A673 (cell line): ENCODE results near the gene FSTL4. TPM values are rescaled to one million over a fixed set of nuclear protein-coding genes. Genes with fewer than 3 reads are reported as not detected.

ENCODE experiments used
- BruUV-seq: library from RNA; stranded (reverse); fragments of 400-500 nt; replicated peaks from 2 replicates; lab custom pipeline; 2021; lab: Mats Ljungman, UMichigan
- CTCF ChIA-PET: fragments of 300-600 bp; sonication (Branson Sonifier 250); formaldehyde crosslinking; loops from one replicate; lab custom pipeline; 2022; ENCODE audit warnings: antibody characterized with exemption; lab: Charles Lee
- POLR2A ChIA-PET: fragments of 300-600 bp; sonication (Branson Sonifier 250); formaldehyde crosslinking; loops from one replicate; lab custom pipeline; 2022; ENCODE audit warnings: antibody characterized with exemption; ENCODE audit not compliant: low non-redundant PET; lab: Charles Lee
- DNase-seq: peaks from one replicate; pipeline ENCODE4 v3.0.0-alpha.2; 2015; ENCODE audit warnings: low spot score
- H3K27ac ChIP-seq: fragments of 200-600 bp; sonication (generic); 2 replicates; pipeline ENCODE4 v1.5.1; 2016; ENCODE audit warnings: mixed run types, low read depth, mild to moderate bottlenecking, mixed read lengths, antibody characterized with exemption, low read length; ENCODE audit not compliant: poor library complexity, severe bottlenecking
- H3K27me3 ChIP-seq: fragments of 200-600 bp; sonication (generic); replicated peaks from 2 replicates; pipeline ENCODE4 v1.6.1; 2017; ENCODE audit warnings: mixed run types, low read depth, mild to moderate bottlenecking, mixed read lengths, antibody characterized with exemption, low read length; ENCODE audit not compliant: insufficient read depth, poor library complexity
- H3K36me3 ChIP-seq: fragments of 200-600 bp; sonication (generic); 2 replicates; pipeline ENCODE4 v1.6.1; 2016; ENCODE audit warnings: mixed run types, mild to moderate bottlenecking, mixed read lengths, antibody characterized with exemption, low read length; ENCODE audit not compliant: insufficient read depth, poor library complexity, severe bottlenecking
- H3K4me1 ChIP-seq: fragments of 200-600 bp; sonication (generic); 2 replicates; pipeline ENCODE4 v1.6.1; 2017; ENCODE audit warnings: mixed run types, mild to moderate bottlenecking, mixed read lengths, antibody characterized with exemption, low read length; ENCODE audit not compliant: insufficient read depth, poor library complexity, severe bottlenecking
- H3K4me3 ChIP-seq: fragments of 200-600 bp; sonication (generic); 2 replicates; pipeline ENCODE4 v1.5.1; 2016; ENCODE audit warnings: low read depth, mixed run types, mild to moderate bottlenecking, mixed read lengths, low read length; ENCODE audit not compliant: poor library complexity, severe bottlenecking
- H3K9me3 ChIP-seq: fragments of 200-600 bp; sonication (generic); 2 replicates; pipeline ENCODE4 v1.6.1; 2016; ENCODE audit warnings: mixed run types, low read depth, mild to moderate bottlenecking, mixed read lengths, antibody characterized with exemption, low read length; ENCODE audit not compliant: poor library complexity, severe bottlenecking
- CTCF ChIP-seq: fragments of 300-800, 200-600 bp; sonication (generic); conservative IDR thresholded peaks from 2 replicates; pipeline ENCODE4 v1.5.1; 2017; ENCODE audit warnings: low read depth, mild to moderate bottlenecking, antibody characterized with exemption, low read length, moderate library complexity, mixed read lengths
- EZH2 ChIP-seq: fragments of 200-600 bp; sonication (generic); IDR thresholded peaks from 2 replicates; pipeline ENCODE4 v1.6.1; 2017; ENCODE audit warnings: borderline replicate concordance, low read depth, mild to moderate bottlenecking, mixed read lengths, antibody characterized with exemption, low read length; ENCODE audit not compliant: poor library complexity, severe bottlenecking
- intact Hi-C: fragments of 100-400 bp; cut with micrococcal nuclease; formaldehyde crosslinking; loops from one replicate; pipeline ENCODE4 v1.10.0; 2022; ENCODE audit not compliant: unreplicated experiment
- total RNA-seq: library from RNA; stranded (reverse); gene quantifications from 2 replicates; pipeline ENCODE4 v1.2.3, GENCODE V29; 2021

FSTL4 gene
- total RNA-seq, 1 experiment from 2014 or later: 0.86 TPM

- Histone ChIP-seq H3K4me3 (no peak overlapping the region), H3K36me3 (no peaks in the 10 kb centered on the region), H3K27ac (no peak overlapping the region), H3K9me3 (no peaks in the 10 kb centered on the region), H3K4me1 (no peaks in the 10 kb centered on the region), H3K27me3 (peaks cover 8% of the 10 kb centered on the region)
- CTCF ChIA-PET: no interaction called here
- DNase-seq: no peak
- no TSS peak for BruUV-seq
- intact Hi-C loops: no loop called here
- POLR2A ChIA-PET: no interaction called here
- TF ChIP-seq EZH2 (no peak), CTCF (no peak)
Observed at GRCh38 chr5:133348406-133348805, 263.9 kb downstream of the FSTL4 start.

- peaks cover 8% of the 10 kb centered on the region for H3K27me3 ChIP-seq
- ChIA-PET CTCF (no interaction called here), POLR2A (no interaction called here)
- BruUV-seq: no TSS peak
- intact Hi-C loops: no loop called here
- TF ChIP-seq EZH2 (no peak), CTCF (no peak)
- H3K4me1 ChIP-seq: no peaks in the 10 kb centered on the region
- H3K27ac ChIP-seq: no peak overlapping the region
- no peak for DNase-seq
- no peaks in the 10 kb centered on the region for H3K9me3 ChIP-seq
- no peaks in the 10 kb centered on the region for H3K36me3 ChIP-seq
- no peak overlapping the region for H3K4me3 ChIP-seq
Observed at GRCh38 chr5:133347039-133347438, 265.3 kb downstream of the FSTL4 start.

GRCh38 chr5:133344266-133344665 lies 268.1 kb downstream of the FSTL4 start:
- POLR2A ChIA-PET: no interaction called here
- CTCF ChIA-PET: interaction anchor here (0.6 kb wide), 1 partner anchor 32 kb away, joined by 3 read pairs; no protein-coding TSS in a partner anchor
- intact Hi-C loops: no loop called here

More at GRCh38 chr5:133344266-133344665, 268.1 kb downstream of the FSTL4 start:
- TF ChIP-seq CTCF (no peak), EZH2 (no peak)
- Histone ChIP-seq H3K27ac (no peak overlapping the region), H3K4me3 (no peak overlapping the region), H3K27me3 (peaks cover 8% of the 10 kb centered on the region), H3K36me3 (no peaks in the 10 kb centered on the region), H3K9me3 (no peaks in the 10 kb centered on the region), H3K4me1 (no peaks in the 10 kb centered on the region)
- no peak for DNase-seq
- no TSS peak for BruUV-seq
